CD4-positive, alpha-beta T cell (primary cell): ENCODE data around the gene HSPA9. TPM values are rescaled to one million over a fixed set of nuclear protein-coding genes. Genes with fewer than 3 reads are reported as not detected.

Experiments used
- ATAC-seq: fragments of 200-7000 bp; cut with Tn5 transposase; one replicate; pipeline ENCODE4 v1.10.0; 2022; ENCODE audit warnings: mild to moderate bottlenecking; ENCODE audit not compliant: poor library complexity
- CTCF ChIA-PET: fragments of 350-600 bp; sonication (Branson Sonifier 250); formaldehyde crosslinking; loops from one replicate; lab custom pipeline; 2021; ENCODE audit warnings: antibody characterized with exemption, inconsistent platforms; lab: Charles Lee
- POLR2A ChIA-PET: fragments of 350-600 bp; sonication (Branson Sonifier 250); formaldehyde crosslinking; loops from one replicate; lab custom pipeline; 2021; ENCODE audit warnings: antibody characterized with exemption, inconsistent platforms; lab: Charles Lee
- DNase-seq, 14 experiments: peaks; one replicate each; pipeline ENCODE4 v3.0.0-alpha.2; 2013 to 2020; ENCODE audit warnings: mixed read lengths in 2 of 14
- H3K27ac ChIP-seq, 2 donors: one replicate each; pipeline versions ENCODE4 v1.5.1 to v1.7.0; 2013; ENCODE audit warnings: low read length in 2 of 2, low read depth in 1 of 2, mild to moderate bottlenecking in 1 of 2
- H3K27me3 ChIP-seq, 2 experiments: 1 replicate in 1 of 2; 2 replicates in 1 of 2; pipeline versions ENCODE4 v1.6.1 to v1.7.0; 2013; ENCODE audit warnings: low read length in 2 of 2, control low read depth in 1 of 2, mild to moderate bottlenecking in 1 of 2, moderate library complexity in 1 of 2; ENCODE audit not compliant: insufficient read depth in 2 of 2, control insufficient read depth in 1 of 2
- H3K36me3 ChIP-seq: one replicate; pipeline ENCODE4 v1.6.1; 2013; ENCODE audit warnings: low read length, control low read depth; ENCODE audit not compliant: insufficient read depth
- H3K4me1 ChIP-seq: one replicate; pipeline ENCODE4 v1.6.1; 2013; ENCODE audit warnings: low read length, control low read depth; ENCODE audit not compliant: insufficient read depth
- H3K4me3 ChIP-seq: one replicate; pipeline ENCODE4 v1.5.1; 2013; ENCODE audit warnings: mild to moderate bottlenecking, low read length, moderate library complexity
- H3K9me3 ChIP-seq, 2 experiments: 1 replicate in 1 of 2; 2 replicates in 1 of 2; pipeline versions ENCODE4 v1.6.1 to v1.7.0; 2013; ENCODE audit warnings: low read length in 2 of 2, mild to moderate bottlenecking in 2 of 2, control low read depth in 1 of 2, moderate library complexity in 1 of 2; ENCODE audit not compliant: control insufficient read depth in 1 of 2, insufficient read depth in 1 of 2
- H3K27ac Mint-ChIP-seq: one replicate; pipeline ENCODE4 v1.8.0; 2020; ENCODE audit warnings: mixed read lengths
- H3K27me3 Mint-ChIP-seq: one replicate; pipeline ENCODE4 v1.8.0; 2021; ENCODE audit warnings: mixed read lengths
- H3K36me3 Mint-ChIP-seq: one replicate; pipeline ENCODE4 v1.8.0; 2021; ENCODE audit warnings: low read depth, mixed read lengths
- H3K4me1 Mint-ChIP-seq: one replicate; pipeline ENCODE4 v1.8.0; 2021; ENCODE audit warnings: low read depth, mixed read lengths
- H3K4me3 Mint-ChIP-seq: one replicate; pipeline ENCODE4 v1.8.0; 2020; ENCODE audit warnings: mild to moderate bottlenecking, mixed read lengths
- H3K9me3 Mint-ChIP-seq: one replicate; pipeline ENCODE4 v1.8.0; 2020; ENCODE audit warnings: mixed read lengths
- intact Hi-C, 2 experiments: fragments of 100-400 bp; cut with DNase I in 1 of 2; cut with micrococcal nuclease in 1 of 2; formaldehyde crosslinking; loops; one replicate each; pipeline versions ENCODE4 v1.15.1 to v1.9.0; 2023 to 2025; cut with DNase I, micrococcal nuclease
- total RNA-seq, 174 experiments: library from RNA in 2 of 174; stranded (reverse) in 2 of 174; gene quantifications; one replicate each; pipeline ENCODE4 v1.2.3 and lab custom pipeline; 2021 to 2026
- TF ChIP-seq, protein P1 (sequence below): fragments of 200-600 bp; IDR thresholded peaks from one replicate; pipeline ENCODE4 v1.8.0; 2022; ENCODE audit warnings: antibody characterized with exemption, mild to moderate bottlenecking

The HSPA9 gene
- total RNA-seq, 2 experiments from 2014 or later, result 354 to 366 TPM

DNA sequence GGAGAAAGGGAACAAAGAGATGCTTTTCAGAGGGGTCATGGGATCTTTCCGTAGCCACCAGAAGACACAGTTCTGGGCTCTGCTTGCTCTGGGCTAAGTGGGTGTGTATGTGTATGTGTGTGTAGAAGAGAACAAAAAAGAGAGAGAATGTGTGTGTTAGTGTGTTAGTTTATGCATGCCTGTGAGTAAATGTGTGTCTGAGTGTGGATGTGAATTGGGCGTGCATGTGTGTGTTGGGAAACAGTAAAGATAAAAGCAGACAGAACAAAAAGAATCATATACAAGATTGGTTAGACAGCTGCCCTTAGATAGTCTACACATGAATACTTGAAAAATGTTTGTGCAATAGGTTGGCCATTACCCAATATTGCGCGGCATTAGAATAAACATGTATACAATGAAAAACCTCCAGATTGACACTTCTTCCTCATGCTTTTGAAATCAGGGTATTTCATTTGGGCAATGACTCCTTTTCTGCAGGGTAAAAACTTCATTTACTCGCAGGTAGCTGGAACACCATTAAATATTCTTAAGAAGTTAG lies 36.5 kb upstream of the HSPA9 start:
- Mint-ChIP-seq H3K36me3 (no peaks in the 10 kb centered on the region), H3K27ac (no peak overlapping the region), H3K27me3 (peaks cover 68% of the 10 kb centered on the region), H3K4me3 (no peak overlapping the region), H3K4me1 (peaks cover 12% of the 10 kb centered on the region), H3K9me3 (no peaks in the 10 kb centered on the region)
- Histone ChIP-seq H3K4me3 (no peak overlapping the region), H3K27ac (no peak overlapping the region), H3K27me3 (peaks cover 20 to 55% of the 10 kb centered on the region in 2 experiments), H3K4me1 (peaks cover 12% of the 10 kb centered on the region), H3K9me3 (peaks cover 0 to 8% of the 10 kb centered on the region in 2 experiments), H3K36me3 (no peaks in the 10 kb centered on the region)
- TF ChIP-seq, protein P1, sequence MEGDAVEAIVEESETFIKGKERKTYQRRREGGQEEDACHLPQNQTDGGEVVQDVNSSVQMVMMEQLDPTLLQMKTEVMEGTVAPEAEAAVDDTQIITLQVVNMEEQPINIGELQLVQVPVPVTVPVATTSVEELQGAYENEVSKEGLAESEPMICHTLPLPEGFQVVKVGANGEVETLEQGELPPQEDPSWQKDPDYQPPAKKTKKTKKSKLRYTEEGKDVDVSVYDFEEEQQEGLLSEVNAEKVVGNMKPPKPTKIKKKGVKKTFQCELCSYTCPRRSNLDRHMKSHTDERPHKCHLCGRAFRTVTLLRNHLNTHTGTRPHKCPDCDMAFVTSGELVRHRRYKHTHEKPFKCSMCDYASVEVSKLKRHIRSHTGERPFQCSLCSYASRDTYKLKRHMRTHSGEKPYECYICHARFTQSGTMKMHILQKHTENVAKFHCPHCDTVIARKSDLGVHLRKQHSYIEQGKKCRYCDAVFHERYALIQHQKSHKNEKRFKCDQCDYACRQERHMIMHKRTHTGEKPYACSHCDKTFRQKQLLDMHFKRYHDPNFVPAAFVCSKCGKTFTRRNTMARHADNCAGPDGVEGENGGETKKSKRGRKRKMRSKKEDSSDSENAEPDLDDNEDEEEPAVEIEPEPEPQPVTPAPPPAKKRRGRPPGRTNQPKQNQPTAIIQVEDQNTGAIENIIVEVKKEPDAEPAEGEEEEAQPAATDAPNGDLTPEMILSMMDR, result no peak
- intact Hi-C loops, result no loop called here
- DNase-seq (no peak), ATAC-seq (no peak)
- POLR2A ChIA-PET, result no interaction called here
- CTCF ChIA-PET, result no interaction called here

DNA sequence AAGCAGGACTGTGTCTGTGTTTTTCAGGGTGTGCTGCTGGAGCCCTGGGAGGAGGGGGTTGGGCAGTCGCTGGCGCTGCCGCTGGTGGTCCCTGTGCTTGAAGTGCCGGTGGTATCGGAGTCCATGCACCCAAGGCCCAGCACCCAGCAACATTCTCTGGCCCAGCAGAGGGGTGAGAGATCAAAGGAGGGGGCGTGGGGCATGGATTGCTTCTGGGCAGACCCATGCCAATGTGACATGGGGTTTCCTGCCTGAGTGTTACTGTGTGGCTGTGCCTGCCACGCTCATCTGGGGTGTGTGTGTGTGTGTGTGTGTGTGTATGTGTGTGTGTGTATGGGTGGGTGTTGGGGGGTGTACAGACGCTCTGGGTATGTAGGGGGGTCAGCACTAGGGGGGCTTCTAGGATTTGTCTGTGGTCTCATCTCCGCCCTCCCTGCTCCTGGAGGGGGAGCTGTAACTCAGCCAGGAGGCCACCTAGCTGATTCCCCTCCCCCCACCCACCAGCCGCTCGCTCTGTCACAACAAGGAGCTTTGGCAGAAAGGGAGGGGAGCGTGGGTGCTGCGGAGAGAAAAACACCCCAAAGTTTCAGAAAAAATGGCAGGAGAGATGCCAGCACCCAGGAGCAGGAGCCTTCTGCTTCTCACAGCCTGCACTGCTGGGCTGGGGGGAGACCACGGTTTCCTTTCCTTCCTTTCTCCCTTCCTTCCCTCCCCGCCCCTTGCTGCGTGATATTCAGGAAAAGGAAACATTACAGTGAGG lies 35.9 kb upstream of the HSPA9 start:
- H3K4me1 ChIP-seq, result peaks cover 12% of the 10 kb centered on the region
- TF ChIP-seq, protein P1, result no peak
- ChIA-PET CTCF (no interaction called here), POLR2A (no interaction called here)
- no peak overlapping the region for H3K27ac Mint-ChIP-seq
- no peaks in the 10 kb centered on the region for H3K36me3 ChIP-seq
- H3K27ac ChIP-seq, result no peak overlapping the region
- no peak overlapping the region for H3K4me3 Mint-ChIP-seq
- ATAC-seq, result peak; percentile 52
- no peak overlapping the region for H3K4me3 ChIP-seq
- intact Hi-C loops, result no loop called here
- no peaks in the 10 kb centered on the region for H3K36me3 Mint-ChIP-seq
- H3K4me1 Mint-ChIP-seq, result peaks cover 12% of the 10 kb centered on the region
- no peaks in the 10 kb centered on the region for H3K9me3 Mint-ChIP-seq
- peak in 3 of 14 experiments; percentile 7 to 32 (median 27) for DNase-seq
- peaks cover 68% of the 10 kb centered on the region for H3K27me3 Mint-ChIP-seq
- peaks cover 0 to 8% of the 10 kb centered on the region in 2 experiments for H3K9me3 ChIP-seq
- H3K27me3 ChIP-seq, result peaks cover 19 to 56% of the 10 kb centered on the region in 2 experiments

DNA sequence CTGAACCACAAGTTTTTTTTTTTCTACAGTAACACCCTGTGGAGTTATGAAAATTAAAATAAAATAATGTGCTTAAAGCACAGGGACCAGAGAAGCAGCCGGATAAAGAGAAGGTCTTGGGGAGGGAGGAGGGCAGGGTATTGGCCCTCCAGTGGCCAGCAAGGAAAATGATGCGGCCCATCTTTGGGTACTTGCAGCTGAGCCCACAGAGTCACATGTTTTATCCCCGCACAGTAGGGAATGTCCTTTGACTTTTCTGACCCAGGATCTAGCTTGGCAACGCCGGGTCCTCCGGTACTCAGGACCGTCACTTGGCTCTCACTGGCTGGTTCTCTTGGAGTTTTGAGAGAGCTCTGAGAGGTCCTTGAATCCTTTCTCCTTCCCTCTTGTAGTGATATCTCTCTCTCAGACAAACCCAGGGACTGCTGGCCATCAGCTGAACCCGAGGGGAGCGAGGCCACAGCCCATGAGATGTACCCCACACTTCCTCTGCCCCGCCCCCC lies 35.3 kb upstream of the HSPA9 start:
- no peak overlapping the region for H3K4me3 Mint-ChIP-seq
- peaks cover 0 to 8% of the 10 kb centered on the region in 2 experiments for H3K9me3 ChIP-seq
- peaks cover 12% of the 10 kb centered on the region for H3K4me1 ChIP-seq
- no peak overlapping the region for H3K27ac Mint-ChIP-seq
- CTCF ChIA-PET, result no interaction called here
- H3K27me3 Mint-ChIP-seq, result peaks cover 68% of the 10 kb centered on the region
- H3K27ac ChIP-seq, result no peak overlapping the region
- ATAC-seq (no peak), DNase-seq (no peak)
- H3K4me1 Mint-ChIP-seq, result peaks cover 12% of the 10 kb centered on the region
- no peaks in the 10 kb centered on the region for H3K36me3 Mint-ChIP-seq
- H3K4me3 ChIP-seq, result no peak overlapping the region
- intact Hi-C loops, result no loop called here
- H3K36me3 ChIP-seq, result no peaks in the 10 kb centered on the region
- TF ChIP-seq, protein P1, result no peak
- POLR2A ChIA-PET, result interaction anchor here (0.5 kb wide), 1 partner anchor 650 kb away, joined by 4 read pairs; no protein-coding TSS in a partner anchor
- no peaks in the 10 kb centered on the region for H3K9me3 Mint-ChIP-seq
- peaks cover 23 to 51% of the 10 kb centered on the region in 2 experiments for H3K27me3 ChIP-seq
